Measurements from ENCODE around the gene BCL2L14.

- TF ChIP-seq CTCF (IDR thresholded peaks at IDR 0.05; ENCODE audit: low read depth, low read length, poor library complexity, severe bottlenecking) = no peak
- TF ChIP-seq EZH2phosphoT487 (IDR thresholded peaks at IDR 0.05; ENCODE audit: borderline replicate concordance, low read length) = no peak
These were observed 36.9 kb upstream of the BCL2L14 start for GRCh38 chr12:12033824-12034223.

Measured in DOHH2 (cell line).